DMS 273 (cell line): ENCODE data around the gene FLT3.
"Not testable (repeated sequence)": the region's sequence is repeated elsewhere in the genome, so short reads cannot be mapped to it uniquely, and the experiment has no call there.

Experiments used
- DNase-seq: peaks from one replicate; lab custom pipeline; 2025; ENCODE audit not compliant: unreplicated experiment; lab: John Stamatoyannopoulos, UW

Gene FLT3

DNA sequence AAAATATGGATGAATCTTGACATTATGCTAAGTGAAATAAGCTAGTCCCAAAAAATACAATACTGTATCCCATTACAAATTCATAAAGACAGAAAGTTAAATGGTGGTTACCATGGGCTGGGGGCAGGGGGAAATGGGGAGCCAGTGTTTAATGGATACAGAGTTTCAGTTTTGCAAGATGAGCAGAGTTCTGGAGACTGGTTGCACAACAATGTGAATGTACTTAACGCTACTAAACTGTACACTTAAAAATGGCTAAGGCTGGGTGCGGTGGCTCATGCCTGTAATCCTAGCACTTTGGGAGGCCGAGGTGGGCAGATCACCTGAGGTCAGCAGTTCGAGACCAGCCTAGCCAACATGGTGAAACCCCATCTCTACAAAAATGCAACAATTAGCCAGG, 1.5 kb upstream of the FLT3 start:
- DNase-seq = not testable (repeated sequence)

DNA sequence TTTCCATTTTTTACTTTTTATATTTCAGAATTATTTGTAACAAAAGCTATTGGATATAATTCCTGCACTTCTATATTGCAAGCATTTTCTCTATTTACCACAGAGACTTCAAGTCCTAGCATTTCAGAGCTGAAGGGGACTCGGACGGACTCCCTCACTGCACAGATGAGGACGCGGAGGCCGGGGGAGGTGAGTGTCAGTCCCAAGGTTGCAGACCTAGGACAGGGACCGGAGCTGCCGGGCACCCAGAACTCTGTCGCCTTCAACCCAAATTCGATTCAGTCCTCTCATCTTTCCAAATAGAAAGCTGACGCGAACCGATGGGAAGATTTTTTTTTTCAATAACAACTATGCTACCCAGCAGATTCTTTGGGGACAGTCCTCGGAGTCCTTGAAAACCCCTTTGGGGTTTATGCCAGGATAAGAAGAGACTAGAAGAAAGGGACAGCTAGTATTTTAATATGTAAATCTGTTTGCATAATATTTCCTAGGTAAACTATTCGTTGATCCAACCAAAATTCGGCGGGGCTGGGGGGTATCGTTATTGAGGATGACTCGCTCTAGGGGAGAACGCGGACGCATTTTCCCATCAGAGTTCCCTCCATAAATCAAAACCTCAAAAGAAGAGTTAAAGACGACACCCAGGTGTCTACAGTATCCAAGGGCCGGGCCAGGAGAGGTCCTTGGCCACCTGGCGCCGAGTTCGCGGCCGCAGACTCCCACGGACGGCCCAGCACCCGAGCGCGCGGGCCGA, 803 bp downstream of the FLT3 start:
- DNase-seq = no peak

DNA sequence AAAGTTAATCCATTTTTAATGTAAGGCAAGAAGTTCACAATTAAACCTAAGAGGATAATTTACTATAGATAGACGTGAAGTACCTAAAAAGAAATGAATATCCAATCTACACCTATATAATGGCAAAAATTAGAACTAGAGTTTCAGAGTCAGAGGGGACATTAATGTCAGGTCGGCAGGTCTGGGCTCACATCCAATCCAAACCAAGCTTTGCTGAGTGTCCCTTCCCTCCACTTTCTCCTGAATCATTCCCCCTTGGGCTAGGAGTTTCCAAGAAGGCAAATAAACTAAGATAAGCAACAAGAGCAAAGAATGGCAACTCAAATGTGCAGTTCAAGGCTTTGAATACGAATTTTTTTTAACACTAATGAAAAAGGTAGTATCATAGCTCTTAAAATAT, 2.9 kb downstream of the FLT3 start:
- DNase-seq = no peak

DNA sequence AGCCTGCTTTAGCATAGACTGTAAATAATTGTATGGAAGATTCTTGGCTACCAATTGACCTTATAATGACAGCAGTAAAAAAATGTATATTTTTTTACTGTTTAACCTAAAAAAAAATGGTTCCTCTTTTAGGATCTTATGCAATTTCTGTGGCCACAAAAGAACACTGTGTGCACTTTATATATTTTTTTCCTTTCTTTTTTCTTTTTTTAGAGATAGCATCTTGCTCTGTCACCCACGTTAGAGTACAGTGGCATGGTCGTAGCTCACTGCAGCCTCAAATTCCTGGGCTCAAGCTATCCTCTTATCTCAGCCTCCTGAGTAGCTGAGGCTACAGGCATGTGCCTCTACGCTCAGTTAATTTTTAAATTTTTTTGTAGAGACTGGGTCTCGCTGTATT, 6.1 kb downstream of the FLT3 start:
- no peak for DNase-seq

DNA sequence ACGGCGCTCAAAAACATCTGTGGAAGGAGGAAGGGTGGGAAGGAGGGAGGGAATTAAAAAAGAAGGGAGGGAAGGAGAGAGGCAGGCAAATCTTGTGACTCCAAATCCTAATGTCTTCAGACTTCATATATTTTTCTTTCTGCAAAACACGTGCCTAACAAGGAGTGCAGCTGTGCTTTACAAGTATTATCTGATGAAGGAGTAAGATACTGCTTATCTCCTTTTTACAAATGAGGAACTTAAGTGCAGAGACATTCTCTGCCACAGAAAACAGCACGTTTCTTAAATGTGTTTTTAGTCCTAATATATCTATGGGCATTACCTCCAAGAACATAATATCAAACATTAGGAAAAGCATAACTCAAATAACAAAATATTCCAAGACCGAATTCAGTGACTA, 6.5 kb downstream of the FLT3 start:
- no peak for DNase-seq

DNA sequence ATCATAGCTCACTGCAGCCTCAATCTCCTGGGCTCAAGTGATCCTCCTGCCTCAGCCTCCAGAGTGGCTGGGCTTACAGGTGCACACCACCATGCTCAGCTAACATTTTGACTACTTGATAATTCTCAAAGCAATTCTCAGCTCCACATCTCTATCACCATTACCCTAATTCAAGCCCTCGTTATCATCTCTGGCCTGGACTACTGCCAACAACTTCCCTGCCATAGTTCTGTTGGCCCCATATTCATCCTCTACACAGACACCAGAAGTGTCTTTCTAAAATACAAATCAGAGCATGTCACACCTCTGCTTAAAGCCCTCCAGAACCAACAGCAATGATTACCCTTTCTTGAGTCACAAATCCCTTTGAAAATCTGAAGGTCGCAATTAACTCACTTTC, 7.9 kb downstream of the FLT3 start:
- no peak for DNase-seq

DNA sequence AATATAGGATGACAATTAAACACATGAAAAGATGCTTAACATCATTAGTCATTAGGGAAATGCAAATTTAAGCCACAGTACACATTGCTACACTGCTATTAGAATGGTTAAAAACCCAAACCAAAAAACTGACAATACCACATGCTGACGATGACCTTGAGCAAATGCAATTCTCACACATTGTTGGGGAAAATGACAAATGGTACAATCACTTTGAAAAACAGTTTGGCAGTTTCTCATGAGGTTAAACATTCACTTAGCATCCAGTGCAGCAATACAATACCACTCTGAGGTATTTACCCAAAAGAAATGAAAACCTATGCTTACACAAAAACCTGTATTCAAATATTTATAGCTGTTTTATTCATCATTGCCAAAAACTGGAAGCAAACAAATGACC, 11.3 kb downstream of the FLT3 start:
- no peak for DNase-seq

DNA sequence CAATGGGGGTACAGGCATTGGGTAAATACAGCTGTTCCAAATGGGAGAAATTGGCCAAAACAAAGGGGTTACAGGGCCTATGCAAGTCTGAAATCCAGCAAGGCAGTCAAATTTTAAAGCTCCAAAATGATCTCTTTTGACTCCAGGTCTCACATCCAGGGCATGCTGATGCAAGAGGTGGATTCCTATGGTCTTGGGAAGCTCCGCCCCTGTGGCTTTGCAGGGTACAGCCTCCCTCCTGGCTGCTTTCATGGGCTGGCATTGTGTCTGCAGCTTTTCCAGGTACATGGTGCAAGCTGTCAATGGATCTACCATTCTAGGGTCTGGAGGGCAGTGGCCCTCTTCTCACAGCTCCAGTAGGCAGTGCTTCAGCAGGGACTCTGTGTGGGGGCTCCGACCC, 22.6 kb downstream of the FLT3 start:
- DNase-seq = not testable (repeated sequence)

DNA sequence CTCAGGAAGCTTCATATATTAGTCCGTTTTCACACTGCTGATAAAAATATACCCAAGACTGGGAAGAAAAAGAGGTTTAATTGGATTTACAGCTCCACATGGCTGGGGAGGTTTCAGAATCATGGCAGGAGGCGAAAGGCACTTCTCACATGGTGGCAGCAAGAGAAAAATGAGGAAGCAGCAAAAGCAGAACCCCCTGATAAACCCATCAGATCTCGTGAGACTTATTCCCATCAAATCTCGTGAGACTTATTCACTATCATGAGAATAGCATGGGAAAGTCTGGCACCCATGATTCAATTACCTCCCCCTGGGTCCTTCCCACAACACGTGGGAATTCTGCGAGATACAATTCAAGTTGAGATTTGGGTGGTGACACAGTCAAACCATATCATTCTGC, 23.1 kb downstream of the FLT3 start:
- no peak for DNase-seq

DNA sequence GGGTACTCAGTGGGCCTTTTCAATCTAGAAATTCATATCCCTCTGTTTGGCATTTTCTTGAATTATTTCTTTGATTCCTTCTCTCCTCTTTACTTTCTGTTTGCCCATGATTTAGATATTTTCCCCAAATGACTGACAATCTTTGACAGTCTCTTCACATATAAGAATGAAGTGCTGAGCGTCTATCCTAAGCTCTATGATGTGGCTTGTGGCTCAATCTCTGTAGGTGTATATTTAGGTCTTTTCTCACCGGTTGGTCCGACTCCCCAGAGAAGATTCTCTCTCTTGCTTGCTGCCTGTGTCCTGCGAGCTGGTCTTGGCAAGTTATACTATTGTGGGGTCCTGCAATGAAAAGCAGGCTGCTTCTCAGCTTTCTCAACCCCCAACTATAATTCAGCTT, 29.0 kb downstream of the FLT3 start:
- DNase-seq = no peak

DNA sequence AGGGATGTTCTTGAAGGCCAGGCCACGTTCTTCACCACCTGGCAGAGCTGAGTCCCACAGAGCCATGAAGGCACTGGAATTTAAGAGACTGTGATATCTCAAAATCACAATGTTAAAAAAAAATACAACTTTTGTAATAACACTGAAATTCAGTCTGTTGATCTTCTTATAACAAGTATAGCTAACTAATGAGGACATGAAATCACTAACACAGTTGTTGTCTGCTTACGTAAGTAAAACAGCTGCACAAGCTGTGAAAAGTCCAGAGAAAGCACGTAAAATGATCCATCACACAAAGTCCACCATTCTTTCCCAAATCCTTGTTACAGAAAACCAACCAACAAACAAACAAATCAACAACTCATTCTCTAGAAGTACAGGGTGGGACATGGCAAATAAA, 32.9 kb downstream of the FLT3 start:
- DNase-seq = no peak

DNA sequence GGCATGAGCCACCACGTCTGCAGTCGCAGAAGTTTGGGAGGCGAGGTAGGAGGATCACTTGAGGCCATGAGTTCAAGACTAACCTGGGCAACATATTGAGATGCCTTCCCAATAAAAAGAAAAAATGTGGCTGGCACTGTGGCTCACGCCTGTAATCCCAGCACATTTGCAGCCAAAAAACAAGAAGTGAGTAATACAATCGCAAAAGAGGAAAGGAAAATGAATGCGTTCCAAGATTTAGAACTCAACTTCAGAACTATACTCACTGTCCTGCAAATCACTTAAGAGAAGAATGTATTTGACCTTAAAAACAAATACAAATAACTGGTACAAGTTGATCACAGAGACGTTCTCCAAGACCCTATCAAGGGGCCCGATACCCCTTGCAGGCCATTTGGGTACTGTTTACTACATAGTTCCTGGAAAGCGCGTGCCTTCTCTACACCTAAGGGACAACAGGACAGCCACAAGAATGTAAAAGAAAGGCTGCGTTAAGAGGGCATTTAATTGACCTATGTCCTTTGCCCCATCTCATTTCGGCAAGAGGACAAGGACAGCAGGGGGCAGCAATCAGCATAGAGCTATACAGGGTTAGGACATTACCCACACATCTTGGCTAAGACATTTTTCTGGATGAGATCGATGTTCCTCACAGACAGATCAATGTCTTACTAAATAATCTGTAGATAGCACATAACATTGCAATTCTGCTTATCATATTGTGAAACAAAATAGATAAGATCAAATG, 41.3 kb downstream of the FLT3 start:
- DNase-seq = peak; percentile 57

DNA sequence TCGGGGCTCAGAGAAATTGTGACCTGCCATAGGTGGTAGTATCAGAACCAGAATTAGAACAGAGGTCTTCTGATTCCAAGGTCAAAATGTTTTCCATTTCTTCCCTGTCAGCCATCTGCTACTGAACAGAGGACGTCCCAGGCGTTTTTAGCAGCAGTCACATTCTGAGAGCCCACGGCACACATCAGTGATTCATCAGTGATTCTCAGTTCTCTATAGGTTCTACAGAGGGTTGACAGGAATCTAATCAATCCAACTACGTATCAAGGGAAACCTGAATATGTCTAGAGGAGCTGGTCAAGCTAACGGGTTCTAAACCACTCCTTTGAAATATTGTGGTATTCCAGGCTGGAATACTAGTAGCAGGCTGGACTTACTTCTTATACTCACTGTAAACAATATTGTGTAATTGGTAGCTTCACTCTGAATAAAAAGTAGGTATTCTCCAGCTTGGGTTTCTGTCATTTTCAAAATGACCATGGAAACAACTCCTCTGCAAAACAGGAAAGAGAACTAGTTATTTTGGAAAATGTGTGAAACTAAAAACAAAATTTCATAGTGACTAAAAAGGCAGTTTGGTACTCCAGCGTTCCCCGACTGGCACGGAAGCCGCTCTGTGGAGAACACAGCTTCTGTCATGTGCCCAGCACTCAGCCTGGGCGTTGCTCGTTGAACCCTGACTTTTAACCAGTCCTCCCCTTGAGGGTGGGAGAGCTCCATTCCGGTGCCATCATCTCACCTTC, 43.2 kb downstream of the FLT3 start:
- DNase-seq = no peak

DNA sequence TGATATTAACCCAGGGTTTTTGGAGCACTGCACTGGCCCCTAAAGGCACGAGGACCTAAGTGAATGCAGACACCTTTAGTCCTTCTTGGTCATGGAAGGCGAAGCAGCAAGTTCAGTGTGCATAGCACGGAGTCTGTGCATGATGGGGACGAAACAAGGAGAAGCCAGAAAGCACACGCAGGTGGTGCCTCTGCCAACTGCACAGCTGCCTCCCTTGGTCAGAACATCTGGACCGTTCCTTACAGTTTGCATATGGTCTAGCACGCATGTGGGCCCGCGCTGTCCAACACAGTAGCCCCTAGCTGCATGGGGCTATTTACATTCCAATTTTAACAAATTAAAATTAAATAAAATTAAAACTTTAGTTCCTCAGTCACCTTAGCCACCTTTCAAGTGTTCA, 44.0 kb downstream of the FLT3 start:
- no peak for DNase-seq

DNA sequence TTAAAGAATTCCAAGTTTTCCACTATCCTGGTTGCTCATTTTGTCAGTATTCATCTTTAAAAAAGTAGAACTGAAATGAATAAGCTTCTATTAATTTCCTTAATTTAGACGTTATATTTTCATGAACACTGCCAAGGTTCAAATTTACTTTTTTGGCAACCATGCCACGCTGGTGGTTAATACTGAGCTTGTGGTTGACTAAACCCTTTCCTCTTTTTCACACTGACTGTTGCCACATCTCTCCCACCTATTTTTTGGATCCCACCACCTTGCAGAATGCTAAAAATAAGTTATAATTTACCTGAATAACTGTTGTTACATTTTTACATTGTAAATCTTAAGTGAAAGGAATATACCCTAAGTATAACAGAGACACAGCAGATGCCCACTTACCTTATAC, 45.0 kb downstream of the FLT3 start:
- DNase-seq = no peak

DNA sequence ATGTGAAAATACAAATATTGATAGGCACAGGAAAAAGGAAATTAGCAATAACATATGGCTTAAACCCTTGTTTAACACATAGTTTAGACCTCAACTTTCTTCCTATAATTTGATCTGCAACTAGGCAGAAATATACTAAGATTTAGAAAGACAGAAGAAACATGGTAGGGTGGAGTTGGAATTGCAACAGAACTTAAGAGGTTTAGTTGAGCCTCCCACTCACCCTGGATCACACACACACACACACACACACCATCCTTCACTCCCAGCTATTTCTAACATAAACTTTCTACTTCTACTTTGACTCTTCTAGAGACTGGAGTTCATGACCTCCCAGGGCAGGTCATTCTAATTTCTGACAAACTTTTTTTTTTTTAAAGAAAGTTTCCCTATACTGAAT, 47.4 kb downstream of the FLT3 start:
- no peak for DNase-seq

DNA sequence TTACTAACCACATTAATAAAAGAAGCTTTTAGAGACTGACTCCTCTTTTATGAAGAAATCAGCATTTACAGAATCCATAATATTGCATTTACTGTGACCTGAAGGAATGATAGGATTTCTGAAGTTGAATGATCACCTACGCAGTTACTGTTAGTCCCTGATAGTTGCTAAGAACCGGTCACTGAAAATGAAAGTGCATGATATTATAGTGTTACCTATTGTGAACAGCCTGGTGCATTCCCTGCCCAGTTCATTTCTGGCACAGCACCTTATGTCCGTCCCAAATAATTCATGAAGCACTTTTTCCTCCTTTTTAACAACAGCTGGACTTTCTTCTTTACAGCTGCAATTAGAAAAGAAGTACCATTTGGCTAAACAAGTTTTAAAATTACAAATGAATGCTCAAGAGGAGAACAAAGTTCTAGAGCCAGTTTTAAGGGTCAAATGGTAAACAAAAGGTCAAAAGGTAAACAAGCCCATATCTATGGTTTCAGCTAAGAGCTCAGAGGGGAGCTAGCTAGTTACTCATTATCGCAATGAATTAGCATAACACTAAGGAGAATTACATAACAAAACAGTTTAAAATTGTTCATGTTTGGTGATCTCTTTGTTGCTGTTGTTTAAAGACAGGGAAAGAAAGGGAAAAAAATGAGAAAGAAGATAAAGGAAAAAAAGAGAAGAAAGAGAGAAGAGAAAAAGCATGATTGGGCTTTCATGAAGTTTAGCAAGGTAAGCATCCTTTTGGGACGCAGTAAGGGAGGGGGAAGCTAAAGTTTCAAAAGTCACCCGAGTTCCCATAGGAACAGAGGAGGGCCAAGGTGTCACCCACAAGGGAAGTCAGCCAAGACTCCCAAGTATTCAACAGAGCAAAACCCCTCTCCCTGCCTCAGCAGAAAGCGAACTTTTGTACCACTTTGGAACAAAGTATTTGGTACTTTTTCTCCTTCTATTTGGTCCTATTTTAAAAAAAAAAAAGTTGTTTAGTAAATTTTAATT, 50.2 kb downstream of the FLT3 start:
- no peak for DNase-seq

DNA sequence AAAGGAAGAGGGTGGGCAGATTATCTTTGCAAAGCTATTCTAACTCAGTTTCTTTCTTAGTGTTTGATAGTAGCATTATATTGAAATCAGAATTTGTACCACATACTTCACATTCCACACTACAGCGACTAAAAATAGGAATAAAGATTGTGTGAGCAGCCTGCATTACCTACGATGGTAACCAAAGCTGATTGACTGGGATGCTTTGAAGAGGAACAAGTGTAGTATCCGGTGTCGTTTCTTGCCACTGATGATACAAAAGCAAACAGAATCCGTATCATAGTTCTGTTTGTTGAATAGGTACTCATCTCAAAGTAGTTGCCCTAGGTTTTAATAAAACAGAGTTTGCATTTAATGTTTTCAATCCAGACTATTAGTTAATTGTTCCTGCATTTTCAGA, 51.2 kb downstream of the FLT3 start:
- DNase-seq = no peak

DNA sequence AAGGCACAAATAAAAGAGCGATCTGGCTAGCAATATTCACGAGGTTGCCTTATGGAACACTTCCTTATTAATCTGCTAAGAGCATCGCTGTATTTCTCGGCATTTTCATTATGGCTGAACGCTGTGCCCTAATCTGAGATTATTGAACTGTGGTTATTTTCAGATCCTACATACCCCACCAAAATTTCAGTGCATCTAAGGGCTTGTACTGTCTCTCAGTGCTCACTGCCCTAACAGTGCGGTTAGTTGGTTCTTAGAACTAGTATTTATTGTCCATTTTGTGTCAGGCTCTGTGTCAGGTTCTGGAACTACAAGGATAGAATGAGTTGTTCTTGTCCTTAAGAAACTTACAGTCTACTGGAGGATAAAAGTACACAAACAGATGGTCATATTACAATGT, 51.6 kb downstream of the FLT3 start:
- DNase-seq = no peak

DNA sequence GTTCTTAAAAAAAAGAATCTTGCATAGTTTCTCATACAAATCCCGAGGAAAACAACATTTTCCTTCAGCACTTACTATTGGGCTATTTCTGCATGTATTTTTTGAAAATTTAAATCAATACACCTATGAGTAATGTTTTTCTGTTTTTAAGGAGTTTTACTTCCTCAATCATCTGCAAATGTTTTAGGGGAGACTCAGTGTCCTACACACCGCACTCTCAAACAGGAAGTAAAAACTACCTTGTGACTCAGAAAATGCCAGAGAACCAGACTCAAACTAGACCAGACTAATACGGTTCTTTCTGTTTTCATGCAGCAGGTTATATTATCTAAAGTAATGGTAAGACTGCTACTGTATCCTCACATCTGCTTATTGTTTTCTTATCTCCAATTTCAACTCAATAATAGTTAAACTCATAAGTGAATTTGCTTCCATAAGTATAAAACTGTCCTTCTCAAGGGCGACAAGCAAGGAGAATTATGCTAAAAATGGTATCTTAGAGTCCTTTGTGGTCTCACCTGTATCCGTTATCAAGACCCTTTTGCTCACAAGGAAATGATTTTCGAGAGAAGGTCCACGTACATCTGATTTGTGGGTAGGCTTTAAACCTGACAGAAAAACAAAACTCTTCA, 52.5 kb downstream of the FLT3 start:
- DNase-seq = no peak
